ENCODE data around the gene CDKN1A. TPM values are rescaled to one million over a fixed set of nuclear protein-coding genes. Genes with fewer than 3 reads are reported as not detected.
A peak's percentile ranks its signal among the peaks of the same experiment; 100 is the strongest.

CDKN1A gene
- total and polyA plus RNA-seq, 9 of the 15 experiments (the other 6 are each of a cell fraction or from before 2014, with no cell fraction given), result 0.25 to 8.1 (median 5.1) TPM

- TF ChIP-seq CEBPG (CRISPR knock-in tag; IDR thresholded peaks at IDR 0.05), result peak; percentile 63; the same call in 1 of the 2 replicates
- no peak for TF ChIP-seq CEBPG (tag; conservative IDR thresholded peaks at IDR 0.05 in 1 of 2, IDR thresholded peaks at IDR 0.05 in 1 of 2)
- TF ChIP-seq PCBP1 (IDR thresholded peaks at IDR 0.05; ENCODE audit: low read depth, low read length, poor library complexity, severe bottlenecking), result no peak
- TF ChIP-seq BCOR (IDR thresholded peaks at IDR 0.05), result peak; percentile 88
- TF ChIP-seq TEAD4 (IDR thresholded peaks at IDR 0.05; ENCODE audit: low read length), result no peak
- TF ChIP-seq TEAD4 (CRISPR knock-in tag; IDR thresholded peaks at IDR 0.05; ENCODE audit: borderline replicate concordance), result peak; percentile 96; the same call in 1 of the 2 replicates
- no peak for TF ChIP-seq SNAPC5 (CRISPR knock-in tag; IDR thresholded peaks at IDR 0.05)
- TF ChIP-seq POLR2A (conservative IDR thresholded peaks at IDR 0.05), result no peak
- no peak; the same call in 1 of the 2 replicates for TF ChIP-seq KDM2B (CRISPR knock-in tag; IDR thresholded peaks at IDR 0.05)
- no peak for TF ChIP-seq NFXL1 (CRISPR knock-in tag; IDR thresholded peaks at IDR 0.05)
- no peak for TF ChIP-seq LCOR (CRISPR knock-in tag; IDR thresholded peaks at IDR 0.05)
- no peak for TF ChIP-seq ZSCAN32 (CRISPR knock-in tag; IDR thresholded peaks at IDR 0.05)
- TF ChIP-seq TCF3 (CRISPR knock-in tag; IDR thresholded peaks at IDR 0.05), result no peak
- peak; percentile 89 for TF ChIP-seq GMEB1 (CRISPR knock-in tag; IDR thresholded peaks at IDR 0.05)
- TF ChIP-seq TOE1 (IDR thresholded peaks at IDR 0.05; ENCODE audit: borderline replicate concordance), result peak; percentile 60
- TF ChIP-seq TOE1 (CRISPR knock-in tag; IDR thresholded peaks at IDR 0.05; ENCODE audit: borderline replicate concordance, low read depth), result no peak
- TF ChIP-seq CCNT2 (IDR thresholded peaks at IDR 0.05; ENCODE audit: borderline replicate concordance, extremely low read depth, insufficient read length, low read depth, low read length), result peak; percentile 91
- no peak for TF ChIP-seq FOSL1 (tag; conservative IDR thresholded peaks at IDR 0.05)
- TF ChIP-seq MYBL2 (IDR thresholded peaks at IDR 0.05; ENCODE audit: low read depth), result peak; percentile 43; the same call in 1 of the 2 replicates
- TF ChIP-seq MYBL2 (CRISPR knock-in tag; IDR thresholded peaks at IDR 0.05; ENCODE audit: borderline replicate concordance), result no peak
- no peak for TF ChIP-seq ZNF764 (CRISPR knock-in tag; IDR thresholded peaks at IDR 0.05; ENCODE audit: low read depth)
- no peak for TF ChIP-seq PHB (CRISPR knock-in tag; IDR thresholded peaks at IDR 0.05)
- no peak for TF ChIP-seq MECOM (CRISPR knock-in tag; IDR thresholded peaks at IDR 0.05)
- no peak for TF ChIP-seq MCM2 (IDR thresholded peaks at IDR 0.05; ENCODE audit: low read depth)
- TF ChIP-seq SMAD4 (CRISPR knock-in tag; conservative IDR thresholded peaks at IDR 0.05), result peak; percentile 97
- no peak for TF ChIP-seq PTTG1 (tag; IDR thresholded peaks at IDR 0.05; ENCODE audit: low read depth)
- TF ChIP-seq FOXA3 (CRISPR knock-in tag; conservative IDR thresholded peaks at IDR 0.05 in 1 of 2, IDR thresholded peaks at IDR 0.05 in 1 of 2), result peak in 1 of 2 experiments; percentile 89; a peak in 1 of 4 replicates
- no peak for TF ChIP-seq TAF9B (IDR thresholded peaks at IDR 0.05; ENCODE audit: partially characterized antibody)
- TF ChIP-seq CTBP1 (IDR thresholded peaks at IDR 0.05; ENCODE audit: borderline replicate concordance), result peak; percentile 62; the same call in 1 of the 2 replicates
Measured at GRCh38 chr6:36660771-36661471, 17.6 kb upstream of the CDKN1A start (continued).

Measured in K562 (cell line).